Sciatic nerve (tissue), 1 donor: Measurements from ENCODE around the gene FARP1. TPM values are rescaled to one million over a fixed set of nuclear protein-coding genes. Genes with fewer than 3 reads are reported as not detected.

Experiments
- microRNA-seq: library from miRNA; unstranded; fragments of <30 nt; microRNA quantifications from one replicate; pipeline ENCODE4 v1.2.0, GENCODE V29; 2020
- total RNA-seq: library from RNA; stranded (reverse); fragmentation: NEBNext Ultra II Directional; extraction: Animal tissue kit (Norgen Biotek cat#: 25700); gene quantifications from one replicate; pipeline ENCODE4 v1.2.1, GENCODE V29; 2021
- donor health status: DM: no; HTN: no; CAD: no.

The FARP1 gene
- total RNA-seq, 1 donor from 2014 or later, result 35.4 TPM

Small RNA genes within 50 kb of the gene (microRNA-seq; reads per million reads assigned to microRNA genes)
- not detected for gene MIR3170

Other genes with a start within 250 kb of the FARP1 start
- 115 TPM for gene IPO5, start 189.4 kb upstream of the FARP1 start, total RNA-seq
- gene RNF113B, start 34.2 kb downstream of the FARP1 start, total RNA-seq, result not detected